Sigmoid colon (tissue), 7 donors: ENCODE data around the gene CCDC69. TPM values are rescaled to one million over a fixed set of nuclear protein-coding genes. Genes with fewer than 3 reads are reported as not detected.

Source experiments
- DNase-seq: peaks from one replicate; pipeline ENCODE4 v3.0.0-alpha.2; 2019
- H3K27ac ChIP-seq, 4 donors: fragments of 200-600 bp; sonication (generic); one replicate each; pipeline ENCODE4 v1.5.1; 2016 to 2019; ENCODE audit warnings: mild to moderate bottlenecking in 1 of 4
- H3K27me3 ChIP-seq, 3 donors: fragments of 200-600 bp; sonication (generic); one replicate each; pipeline ENCODE4 v1.5.1; 2019; ENCODE audit warnings: mild to moderate bottlenecking in 1 of 3
- H3K36me3 ChIP-seq, 4 donors: fragments of 200-600 bp; sonication (generic); one replicate each; pipeline ENCODE4 v1.5.1; 2016 to 2019
- H3K4me1 ChIP-seq, 4 donors: fragments of 200-600 bp; sonication (generic); one replicate each; pipeline ENCODE4 v1.5.1; 2017 to 2019
- H3K4me3 ChIP-seq, 4 donors: fragments of 200-600 bp; sonication (generic); one replicate each; pipeline ENCODE4 v1.5.1; 2017 to 2019; ENCODE audit warnings: mild to moderate bottlenecking in 2 of 4, moderate library complexity in 1 of 4
- H3K9me3 ChIP-seq, 4 donors: fragments of 200-600 bp in 3 of 4; sonication (generic) in 3 of 4; one replicate each; pipeline versions ENCODE4 v1.5.1 to v1.6.1; 2013 to 2019
- CTCF ChIP-seq, 4 experiments: fragments of 450-650 bp in 3 of 4; fragments of 200-600 bp in 1 of 4; IDR thresholded peaks; one replicate each; pipeline ENCODE4 v1.5.1; 2016 to 2019; ENCODE audit warnings: antibody characterized with exemption in 4 of 4, mild to moderate bottlenecking in 3 of 4, moderate library complexity in 2 of 4
- EP300 ChIP-seq, 4 donors: sonication (generic); formaldehyde crosslinking; IDR thresholded peaks; one replicate each; pipeline ENCODE4 v1.6.1; 2017; ENCODE audit warnings: antibody characterized with exemption in 4 of 4
- POLR2A ChIP-seq, 2 donors: fragments of 450-650 bp; IDR thresholded peaks; one replicate each; pipeline ENCODE4 v1.6.1; 2016; ENCODE audit warnings: antibody characterized with exemption in 2 of 2, mild to moderate bottlenecking in 2 of 2, moderate library complexity in 2 of 2
- POLR2AphosphoS5 ChIP-seq, 4 donors: sonication (generic); formaldehyde crosslinking; IDR thresholded peaks; one replicate each; pipeline ENCODE4 v1.6.1; 2017; ENCODE audit warnings: antibody characterized with exemption in 4 of 4
- WGBS, 2 donors: extraction: QIAGEN DNeasy Blood & Tissue Kit; methylation state at CpG; one replicate each; pipeline ENCODE4 v1.1.7; 2013; 5-methylcytosine and 5-hydroxymethylcytosine counted together
- intact Hi-C: fragments of 100-400 bp; cut with DNase I; formaldehyde crosslinking; loops from one replicate; pipeline ENCODE4 v1.15.1; 2023
- polyA plus RNA-seq, 3 donors: library from polyadenylated mRNA; stranded (reverse); fragments of 200-250 nt; gene quantifications; one replicate each; pipeline ENCODE4 v1.2.3, GENCODE V29; 2013
- total RNA-seq, 4 donors: library from RNA; depleted of rRNA; stranded (reverse); fragments of >200 nt; gene quantifications; one replicate each; pipeline ENCODE4 v1.1.0, GENCODE V29; 2016
- donor health status: healthy with polysubstance abuse.
- donor health status: Bipolar disorder and iron deficiency.
- donor health status: healthy.

The CCDC69 gene
- total and polyA plus RNA-seq, 7 donors: 6.0 to 342 (median 199) TPM

DNA sequence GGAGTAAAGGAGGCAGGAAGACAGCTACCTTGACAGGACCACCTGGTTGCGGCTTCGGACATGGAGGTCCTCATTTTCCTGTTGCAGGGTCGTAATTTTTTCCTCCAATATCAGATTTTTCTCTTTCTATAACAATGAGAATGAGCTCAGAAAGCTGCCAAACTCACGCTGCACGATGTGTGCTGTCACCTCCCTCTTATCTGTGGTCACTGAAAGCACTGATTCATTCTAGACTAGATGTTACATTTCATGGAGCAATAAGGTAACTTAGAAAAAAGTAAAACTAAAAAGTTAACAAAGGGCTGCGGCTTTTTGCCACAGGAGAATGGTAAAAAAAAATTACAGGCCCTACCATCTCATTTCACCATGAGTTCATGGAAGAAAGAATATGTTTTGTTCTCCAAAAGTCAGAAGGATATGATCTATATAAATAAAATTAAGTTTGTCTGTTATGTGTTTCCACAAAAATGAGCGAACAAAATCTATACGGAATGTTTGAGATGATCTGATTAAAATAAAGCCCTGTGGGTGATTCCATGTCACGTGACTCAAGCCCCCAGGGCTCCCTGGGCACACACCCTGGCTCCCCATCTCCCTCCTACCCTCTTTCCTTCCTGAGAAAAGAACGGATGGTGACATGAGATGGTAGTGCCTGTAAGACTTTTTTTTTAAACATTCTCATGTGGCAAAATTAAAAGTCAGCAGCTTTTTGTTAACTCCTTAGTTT is 39.4 kb downstream of the CCDC69 start:
- H3K27ac ChIP-seq: no peak overlapping the region
- DNase-seq: no peak
- H3K27me3 ChIP-seq: no peaks in the 10 kb centered on the region
- H3K4me1 ChIP-seq: peaks cover 0 to 13% (median 5%) of the 10 kb centered on the region in 4 donors
- 92 to 95% methylated on average over 10 of the region's 10 CpGs for WGBS, 2 donors
- H3K36me3 ChIP-seq: peaks cover 7 to 84% (median 42%) of the 10 kb centered on the region in 4 donors
- TF ChIP-seq POLR2A (IDR thresholded peaks at IDR 0.05) (no peak), CTCF (IDR thresholded peaks at IDR 0.05) (no peak), POLR2AphosphoS5 (IDR thresholded peaks at IDR 0.05) (no peak), EP300 (IDR thresholded peaks at IDR 0.05) (no peak)
- H3K9me3 ChIP-seq: no peaks in the 10 kb centered on the region
- intact Hi-C loops: no loop called here
- no peak overlapping the region for H3K4me3 ChIP-seq

GRCh38 chr5:151183456-151184245 is 40.2 kb downstream of the CCDC69 start:
- no peaks in the 10 kb centered on the region for H3K9me3 ChIP-seq
- H3K4me1 ChIP-seq: peaks cover 0 to 13% (median 5%) of the 10 kb centered on the region in 4 donors
- H3K27me3 ChIP-seq: no peaks in the 10 kb centered on the region
- no peak overlapping the region for H3K27ac ChIP-seq
- peaks cover 7 to 91% (median 44%) of the 10 kb centered on the region in 4 donors for H3K36me3 ChIP-seq
- H3K4me3 ChIP-seq: no peak overlapping the region
- DNase-seq: no peak
- intact Hi-C loops: no loop called here
- TF ChIP-seq CTCF (IDR thresholded peaks at IDR 0.05) (no peak), POLR2A (IDR thresholded peaks at IDR 0.05) (no peak), EP300 (IDR thresholded peaks at IDR 0.05) (no peak), POLR2AphosphoS5 (IDR thresholded peaks at IDR 0.05) (no peak)
- 90 to 94% methylated on average over 7 of the region's 7 CpGs for WGBS, 2 donors

DNA sequence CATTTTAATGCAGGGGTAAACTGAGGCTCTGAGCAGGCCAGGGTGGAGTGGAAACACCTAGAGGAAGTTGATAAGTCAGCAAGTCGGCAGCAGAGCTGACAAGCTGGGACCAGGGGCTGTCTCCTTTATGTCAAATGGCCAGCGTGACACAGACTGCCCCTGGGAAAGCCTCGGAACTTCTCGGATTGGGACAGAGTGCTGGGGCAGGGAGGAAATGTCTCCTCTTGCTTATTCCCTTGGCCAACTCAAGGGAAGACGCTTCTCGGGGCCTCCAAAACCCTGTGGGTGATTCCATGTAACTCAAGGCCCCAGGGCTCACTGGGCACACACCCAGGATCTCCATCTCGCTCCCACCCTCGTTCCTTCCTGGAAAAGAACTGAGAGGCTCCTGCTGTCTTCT is 40.9 kb downstream of the CCDC69 start:
- Histone ChIP-seq H3K4me1 (peaks cover 0 to 13% (median 5%) of the 10 kb centered on the region in 4 donors), H3K4me3 (no peak overlapping the region), H3K27me3 (no peaks in the 10 kb centered on the region), H3K27ac (no peak overlapping the region), H3K9me3 (no peaks in the 10 kb centered on the region), H3K36me3 (peaks cover 7 to 98% (median 47%) of the 10 kb centered on the region in 4 donors)
- TF ChIP-seq POLR2AphosphoS5 (IDR thresholded peaks at IDR 0.05) (no peak), CTCF (IDR thresholded peaks at IDR 0.05) (no peak), EP300 (IDR thresholded peaks at IDR 0.05) (no peak)
- no peak for DNase-seq
- WGBS, 2 donors: 91 to 92% methylated on average over 8 of the region's 8 CpGs
- intact Hi-C loops: no loop called here

- H3K9me3 ChIP-seq: no peaks in the 10 kb centered on the region
- intact Hi-C loops: no loop called here
- peaks cover 7 to 94% (median 46%) of the 10 kb centered on the region in 4 donors for H3K36me3 ChIP-seq
- TF ChIP-seq CTCF (IDR thresholded peaks at IDR 0.05): no peak
- 89 to 94% methylated on average over 4 of the region's 4 CpGs for WGBS, 2 donors
- no peak overlapping the region for H3K27ac ChIP-seq
- no peak for DNase-seq
- no peaks in the 10 kb centered on the region for H3K27me3 ChIP-seq
- H3K4me1 ChIP-seq: peaks cover 0 to 13% (median 5%) of the 10 kb centered on the region in 4 donors
- H3K4me3 ChIP-seq: no peak overlapping the region
Observed at GRCh38 chr5:151182524-151182900, 41.4 kb downstream of the CCDC69 start.
